ENCODE measurements around the gene TRAPPC8. TPM values are rescaled to one million over a fixed set of nuclear protein-coding genes. Genes with fewer than 3 reads are reported as not detected.

Gene TRAPPC8
- total and polyA plus RNA-seq, 2 of the 13 experiments (the other 11 are each of a cell fraction or from before 2014, with no cell fraction given), result 34.6 to 50.8 TPM

- no TSS peak for BruUV-seq (replicated peaks)
- Histone ChIP-seq H3K9me3 (ENCODE audit: low read length) (no peaks in the 10 kb centered on the region), H3K4me2 (ENCODE audit: low read depth, low read length) (no peak overlapping the region), H3K27ac (ENCODE audit: extremely low read length, insufficient read depth, low read length) (no peak overlapping the region), H3K79me2 (ENCODE audit: insufficient read depth, low read length) (no peaks in the 10 kb centered on the region), H3K27me3 (ENCODE audit: control insufficient read depth in 1 of 2, insufficient read depth in 2 of 2, low read length in 2 of 2) (no peaks in the 10 kb centered on the region), H3K36me3 (replicated peaks in 1 of 2; ENCODE audit: control insufficient read depth in 1 of 2, insufficient read depth in 2 of 2, low read length in 2 of 2) (no peaks in the 10 kb centered on the region), H3K9ac (ENCODE audit: insufficient read depth, low read depth, low read length) (no peak overlapping the region), H3K4me3 (replicated peaks in 1 of 3; ENCODE audit: insufficient read depth in 1 of 3, low read depth in 2 of 3, low read length in 3 of 3) (no peak overlapping the region), H4K20me1 (ENCODE audit: insufficient read depth, low read length) (no peaks in the 10 kb centered on the region), H2AFZ (ENCODE audit: low read length) (no peak overlapping the region), H3K4me1 (ENCODE audit: insufficient read depth, low read length) (no peaks in the 10 kb centered on the region)
- intact Hi-C loops (cut with micrococcal nuclease; ENCODE audit: unreplicated experiment) (loop anchor here (10.0 kb wide), 1 partner anchor 209 kb away; no protein-coding TSS in a partner anchor), in situ Hi-C loops (cut with HindIII; ENCODE audit: extremely low pct_ligation_motif_present, low pct_unique_long_range_greater_than_20kb) (no loop called here)
- no peak for ATAC-seq
- WGBS (ENCODE audit: low lambda C conversion rate), result 13% methylated on average over 3 of the region's 3 CpGs
- no peak for DNase-seq (ENCODE audit: low spot score)
- FAIRE-seq, result no peak
- POLR2A ChIA-PET, result no interaction called here
- CTCF ChIA-PET (ENCODE audit: low intra/inter-chr PET ratio, low total read pairs), result no interaction called here
- TF ChIP-seq TBP (CRISPR knock-in tag; IDR thresholded peaks at IDR 0.05), result no peak
- no peak for TF ChIP-seq ZNF3 (CRISPR knock-in tag; IDR thresholded peaks at IDR 0.05)
- TF ChIP-seq NAIF1 (CRISPR knock-in tag; IDR thresholded peaks at IDR 0.05; ENCODE audit: borderline replicate concordance), result no peak
- no peak for TF ChIP-seq GLI4 (CRISPR knock-in tag; IDR thresholded peaks at IDR 0.05; ENCODE audit: borderline replicate concordance)
- no peak for TF ChIP-seq PHF8 (CRISPR knock-in tag; IDR thresholded peaks at IDR 0.05)
- no peak for TF ChIP-seq SP140L (CRISPR knock-in tag; IDR thresholded peaks at IDR 0.05; ENCODE audit: borderline replicate concordance)
- no peak for TF ChIP-seq ZBTB2 (CRISPR knock-in tag; IDR thresholded peaks at IDR 0.05; ENCODE audit: low read depth)
- no peak for TF ChIP-seq HNF4A (CRISPR knock-in tag; IDR thresholded peaks at IDR 0.05)
- no peak for TF ChIP-seq ZNF784 (CRISPR knock-in tag; IDR thresholded peaks at IDR 0.05; ENCODE audit: borderline replicate concordance)
- no peak for TF ChIP-seq HNF1B (CRISPR knock-in tag; IDR thresholded peaks at IDR 0.05)
- TF ChIP-seq BATF2 (CRISPR knock-in tag; IDR thresholded peaks at IDR 0.05), result no peak
- TF ChIP-seq ZNF101 (CRISPR knock-in tag; IDR thresholded peaks at IDR 0.05; ENCODE audit: borderline replicate concordance, low read depth), result no peak
- TF ChIP-seq MTA1 (CRISPR knock-in tag; IDR thresholded peaks at IDR 0.05; ENCODE audit: borderline replicate concordance), result no peak
- no peak for TF ChIP-seq ZNF274 (CRISPR knock-in tag; IDR thresholded peaks at IDR 0.05)
- TF ChIP-seq NFE2L1 (CRISPR knock-in tag; IDR thresholded peaks at IDR 0.05; ENCODE audit: borderline replicate concordance), result no peak
- TF ChIP-seq ETV5 (CRISPR knock-in tag; IDR thresholded peaks at IDR 0.05; ENCODE audit: borderline replicate concordance), result no peak
- TF ChIP-seq ZNF569 (CRISPR knock-in tag; IDR thresholded peaks at IDR 0.05; ENCODE audit: borderline replicate concordance), result no peak
- no peak for TF ChIP-seq ZFP37 (CRISPR knock-in tag; IDR thresholded peaks at IDR 0.05; ENCODE audit: borderline replicate concordance)
Measured at GRCh38 chr18:31814132-31814531, 128.8 kb downstream of the TRAPPC8 start.
